H1 (cell line): ENCODE results near the gene CACNB1. TPM values are rescaled to one million over a fixed set of nuclear protein-coding genes. Genes with fewer than 3 reads are reported as not detected.

Source experiments
- CTCF ChIA-PET: fragments of 300-600 bp; sonication (Branson Sonifier 250); formaldehyde crosslinking; loops from one replicate; lab custom pipeline; 2021; ENCODE audit not compliant: partially characterized antibody; lab: Charles Lee
- POLR2A ChIA-PET: fragments of 300-600 bp; sonication (Branson Sonifier 250); formaldehyde crosslinking; loops from one replicate; lab custom pipeline; 2021; ENCODE audit warnings: inconsistent platforms; ENCODE audit not compliant: partially characterized antibody; lab: Charles Lee
- DNase-seq, 2 experiments: peaks; one replicate each; pipeline versions ENCODE4 v3.0.0 to v3.0.0-alpha.2; 2010 to 2022; ENCODE audit warnings: low spot score in 2 of 2, low read depth in 1 of 2, mixed read lengths in 1 of 2
- FAIRE-seq: peaks from 2 replicates; lab custom pipeline; 2011; peaks lifted over from hg19 to GRCh38; lab: Jason Lieb, UNC
- H2AFZ ChIP-seq: 2 replicates; pipeline ENCODE4 v1.8.1; 2012; ENCODE audit warnings: low read length, inconsistent platforms
- H2AK5ac ChIP-seq: 2 replicates; pipeline ENCODE4 v1.6.1; 2013; ENCODE audit warnings: low read depth, low read length
- H2BK120ac ChIP-seq: replicated peaks from 2 replicates; pipeline ENCODE3; 2013; ENCODE audit warnings: low read depth, low read length, inconsistent platforms
- H2BK12ac ChIP-seq: 2 replicates; pipeline ENCODE4 v1.6.1; 2013; ENCODE audit warnings: low read depth, low read length
- H2BK15ac ChIP-seq: 2 replicates; pipeline ENCODE4 v1.6.1; 2013; ENCODE audit warnings: low read length
- H2BK20ac ChIP-seq: 2 replicates; pipeline ENCODE4 v1.6.1; 2013; ENCODE audit warnings: low read length
- H2BK5ac ChIP-seq: 2 replicates; pipeline ENCODE4 v1.6.1; 2013; ENCODE audit warnings: low read depth, low read length
- H3K14ac ChIP-seq: 2 replicates; pipeline ENCODE4 v1.6.1; 2013; ENCODE audit warnings: inconsistent platforms; ENCODE audit not compliant: insufficient read length
- H3K18ac ChIP-seq: 2 replicates; pipeline ENCODE4 v1.6.1; 2013; ENCODE audit warnings: low read length; ENCODE audit errors: extremely low read depth
- H3K23ac ChIP-seq: 2 replicates; pipeline ENCODE4 v1.6.1; 2013; ENCODE audit warnings: inconsistent platforms; ENCODE audit not compliant: insufficient read length
- H3K23me2 ChIP-seq: 2 replicates; pipeline ENCODE4 v1.6.1; 2013; ENCODE audit warnings: low read depth, low read length
- H3K27ac ChIP-seq: 2 replicates; pipeline ENCODE4 v1.6.1; 2011; ENCODE audit warnings: low read depth, low read length, inconsistent platforms
- H3K27me3 ChIP-seq, 4 experiments: replicated peaks in 1 of 4; 1 replicate in 1 of 4; 2 replicates in 3 of 4; pipeline versions ENCODE4 v1.6.1 to v1.8.1; 2011 to 2013; ENCODE audit warnings: low read length in 3 of 4, mild to moderate bottlenecking in 3 of 4, inconsistent platforms in 2 of 4, mixed read lengths in 2 of 4, moderate library complexity in 1 of 4; ENCODE audit not compliant: control insufficient read depth in 3 of 4, insufficient read depth in 3 of 4; ENCODE audit errors: extremely low read depth in 1 of 4
- H3K36me3 ChIP-seq, 4 experiments: 2 replicates each; pipeline versions ENCODE4 v1.6.1 to v1.8.1; 2011 to 2013; ENCODE audit warnings: mild to moderate bottlenecking in 4 of 4, low read length in 3 of 4, moderate library complexity in 2 of 4, control low read depth in 1 of 4, inconsistent platforms in 1 of 4; ENCODE audit not compliant: insufficient read depth in 4 of 4, control insufficient read depth in 2 of 4
- H3K4ac ChIP-seq: replicated peaks from 2 replicates; pipeline ENCODE3; 2013; ENCODE audit warnings: low read length, low read depth, mixed read lengths, inconsistent platforms; ENCODE audit not compliant: insufficient read length
- H3K4me1 ChIP-seq, 4 experiments: replicated peaks in 1 of 4; 1 replicate in 1 of 4; 2 replicates in 3 of 4; pipeline versions ENCODE4 v1.6.1 to v1.8.1; 2011 to 2013; ENCODE audit warnings: low read length in 3 of 4, inconsistent platforms in 2 of 4, mixed read lengths in 1 of 4; ENCODE audit not compliant: insufficient read depth in 4 of 4, control insufficient read depth in 3 of 4
- H3K4me2 ChIP-seq, 2 experiments: 2 replicates each; pipeline versions ENCODE4 v1.6.1 to v1.8.1; 2011 to 2013; ENCODE audit warnings: low read depth in 2 of 2, low read length in 2 of 2, control low read depth in 1 of 2, inconsistent platforms in 1 of 2, mild to moderate bottlenecking in 1 of 2; ENCODE audit not compliant: insufficient read depth in 1 of 2
- H3K4me3 ChIP-seq, 4 experiments: fragments of 200-600, 300-600 bp in 1 of 4; sonication (generic), shearing (Covaris generic), sonication (Bioruptor Twin) in 1 of 4; 2 replicates each; pipeline versions ENCODE4 v1.5.1 to v1.8.1; 2011 to 2016; ENCODE audit warnings: low read length in 4 of 4, low read depth in 3 of 4, control low read depth in 2 of 4, inconsistent platforms in 2 of 4, mild to moderate bottlenecking in 2 of 4, mixed read lengths in 1 of 4, moderate library complexity in 1 of 4; ENCODE audit not compliant: insufficient read depth in 2 of 4; ENCODE audit errors: extremely low read depth in 1 of 4
- H3K56ac ChIP-seq: replicated peaks from 2 replicates; pipeline ENCODE3; 2013; ENCODE audit warnings: low read depth, mild to moderate bottlenecking, mixed read lengths, low read length, inconsistent platforms; ENCODE audit not compliant: insufficient read length
- H3K79me1 ChIP-seq: 2 replicates; pipeline ENCODE4 v1.6.1; 2013; ENCODE audit warnings: low read depth, low read length, control low read depth
- H3K79me2 ChIP-seq, 2 experiments: 2 replicates each; pipeline versions ENCODE4 v1.6.1 to v1.8.1; 2012 to 2013; ENCODE audit warnings: low read length in 2 of 2, mild to moderate bottlenecking in 2 of 2, inconsistent platforms in 1 of 2; ENCODE audit not compliant: insufficient read depth in 2 of 2, control insufficient read depth in 1 of 2
- H3K9ac ChIP-seq, 4 experiments: replicated peaks in 1 of 4; 1 replicate in 1 of 4; 2 replicates in 3 of 4; pipeline versions ENCODE4 v1.6.1 to v1.8.1; 2011 to 2013; ENCODE audit warnings: low read depth in 3 of 4, low read length in 3 of 4, control low read depth in 2 of 4, mild to moderate bottlenecking in 2 of 4, moderate library complexity in 2 of 4, inconsistent platforms in 1 of 4; ENCODE audit errors: extremely low read depth in 1 of 4
- H3K9me3 ChIP-seq, 2 experiments: 2 replicates each; pipeline versions ENCODE4 v1.6.1 to v1.8.1; 2012 to 2013; ENCODE audit warnings: mild to moderate bottlenecking in 2 of 2, moderate library complexity in 2 of 2, control low read depth in 1 of 2, inconsistent platforms in 1 of 2, low read depth in 1 of 2, low read length in 1 of 2, mixed read lengths in 1 of 2; ENCODE audit not compliant: insufficient read depth in 2 of 2
- H4K20me1 ChIP-seq, 2 experiments: replicated peaks in 1 of 2; 2 replicates each; pipeline versions ENCODE3 to v1.8.1; 2011 to 2013; ENCODE audit warnings: inconsistent platforms in 2 of 2, low read length in 2 of 2, mild to moderate bottlenecking in 1 of 2; ENCODE audit not compliant: insufficient read depth in 2 of 2, control insufficient read depth in 1 of 2
- H4K5ac ChIP-seq: 2 replicates; pipeline ENCODE4 v1.6.1; 2013; ENCODE audit warnings: low read length, low read depth, mixed read lengths, inconsistent platforms; ENCODE audit not compliant: insufficient read length
- H4K8ac ChIP-seq: 2 replicates; pipeline ENCODE4 v1.8.0; 2013; ENCODE audit warnings: mild to moderate bottlenecking, moderate library complexity, low read length, inconsistent platforms; ENCODE audit not compliant: insufficient read depth; ENCODE audit errors: extremely low read depth
- H4K91ac ChIP-seq: replicated peaks from 2 replicates; pipeline ENCODE3; 2013; ENCODE audit warnings: low read length, mixed read lengths, inconsistent platforms; ENCODE audit not compliant: insufficient read length
- EZH2 ChIP-seq: fragments of 200-600 bp; sonication (generic); IDR thresholded peaks from 2 replicates; pipeline ENCODE4 v1.7.1; 2012; ENCODE audit warnings: low read depth, mild to moderate bottlenecking, moderate library complexity, low read length, inconsistent platforms; ENCODE audit not compliant: severe bottlenecking
- KDM5A ChIP-seq: fragments of 200-600 bp; IDR thresholded peaks from 2 replicates; pipeline ENCODE4 v1.7.1; 2012; ENCODE audit warnings: mild to moderate bottlenecking, low read length, inconsistent platforms, mixed read lengths
- NANOG ChIP-seq: IDR thresholded peaks from 2 replicates; pipeline ENCODE4 v1.6.1; 2011; ENCODE audit warnings: low read length, low read depth, mild to moderate bottlenecking, inconsistent platforms; ENCODE audit not compliant: insufficient read depth, poor library complexity, severe bottlenecking
- RXRA ChIP-seq: IDR thresholded peaks from 2 replicates; pipeline ENCODE4 v1.6.1; 2011; ENCODE audit warnings: low read depth, mild to moderate bottlenecking, low read length, moderate library complexity; ENCODE audit not compliant: insufficient read depth
- SIRT6 ChIP-seq: IDR thresholded peaks from one replicate; pipeline ENCODE4 v1.7.1; 2012; ENCODE audit warnings: low read length, inconsistent platforms
- WGBS, 2 experiments: shearing (Covaris generic) in 1 of 2; methylation state at CpG; one replicate each; pipeline versions ENCODE4 v1.1.6 to v1.1.7; 2013 to 2015; ENCODE audit warnings: low lambda C conversion rate in 2 of 2, mixed read lengths in 2 of 2, inconsistent platforms in 1 of 2, low coverage in 1 of 2, missing lambda C conversion rate in 1 of 2; ENCODE audit not compliant: insufficient replicate concordance in 2 of 2, insufficient coverage in 1 of 2, insufficient read length in 1 of 2; ENCODE audit errors: extremely low coverage in 1 of 2, missing lambda C conversion rate in 1 of 2; 5-methylcytosine and 5-hydroxymethylcytosine counted together
- polyA plus RNA-seq, 7 experiments: library from polyadenylated mRNA; depleted of rRNA in 3 of 7; stranded (reverse) in 5 of 7; unstranded in 2 of 7; fragments of >200 nt in 5 of 7; fragments of 200-250 nt in 2 of 7; gene quantifications; 1 replicate in 5 of 7; 2 replicates in 1 of 7; 4 replicates in 1 of 7; pipeline versions ENCODE4 v1.2.1 to v1.2.3, GENCODE V29; 2011 to 2013; ENCODE audit warnings: missing spikeins in 2 of 7, mixed read lengths in 2 of 7
- total RNA-seq: library from RNA; stranded (reverse); fragmentation: NEBNext Ultra II Directional; extraction: Animal tissue kit (Norgen Biotek cat#: 25700); gene quantifications from 2 replicates; pipeline ENCODE4 v1.2.1, GENCODE V29; 2021
- TF ChIP-seq, protein P1 (sequence below): IDR thresholded peaks from 2 replicates; pipeline ENCODE4 v1.6.1; 2012; ENCODE audit warnings: inconsistent platforms

Gene CACNB1
- total and polyA plus RNA-seq, 2 of the 8 experiments (the other 6 are each of a cell fraction or from before 2014, with no cell fraction given): 7.2 to 17.8 TPM

DNA sequence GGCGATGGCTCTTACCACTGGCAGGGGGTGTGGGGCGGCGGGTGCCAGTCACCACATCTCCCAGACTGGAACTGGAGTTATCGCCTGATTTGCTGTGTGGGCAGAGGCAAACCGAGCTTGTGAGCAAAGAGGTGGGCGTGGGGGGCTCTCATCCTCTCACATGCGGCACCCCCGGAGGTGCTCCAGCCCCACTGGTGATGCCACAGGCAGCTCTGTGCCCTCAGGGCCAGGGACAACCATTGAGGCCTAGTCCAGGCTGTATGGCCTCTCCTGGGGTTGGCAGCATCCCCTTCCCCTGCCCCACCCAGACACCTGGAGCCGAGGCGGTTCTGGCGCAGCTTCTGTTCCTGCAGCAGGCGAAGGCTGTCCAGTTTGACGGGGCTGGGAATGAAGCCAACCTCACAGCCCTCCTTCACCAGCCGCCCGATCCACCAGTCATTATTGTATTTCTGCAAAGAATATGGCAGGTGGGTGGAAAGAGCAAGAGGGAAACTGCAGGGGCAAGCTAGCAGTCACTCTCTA lies 10.9 kb downstream of the CACNB1 start:
- Histone ChIP-seq H3K79me1 (peaks cover 2% of the 10 kb centered on the region; the same call in 1 of the 2 replicates), H3K79me2 (no peaks in the 10 kb centered on the region), H3K23ac (no peak overlapping the region), H4K5ac (no peak overlapping the region), H3K56ac (no peak overlapping the region), H4K20me1 (peaks cover 0 to 18% of the 10 kb centered on the region in 2 experiments), H2BK20ac (no peak overlapping the region), H3K9ac (no peak overlapping the region), H4K91ac (no peak overlapping the region), H2BK15ac (no peak overlapping the region), H2BK12ac (no peak overlapping the region), H3K4ac (no peak overlapping the region), H3K27ac (no peak overlapping the region), H2AK5ac (no peak overlapping the region), H3K27me3 (no peaks in the 10 kb centered on the region), H3K18ac (no peak overlapping the region), H2AFZ (no peak overlapping the region), H3K4me1 (no peaks in the 10 kb centered on the region), H2BK120ac (no peak overlapping the region), H3K4me2 (no peak overlapping the region), H3K9me3 (no peaks in the 10 kb centered on the region), H2BK5ac (no peak overlapping the region), H3K23me2 (no peaks in the 10 kb centered on the region), H3K36me3 (peaks cover 28 to 73% (median 45%) of the 10 kb centered on the region in 4 experiments), H3K4me3 (no peak overlapping the region), H3K14ac (no peak overlapping the region), H4K8ac (no peak overlapping the region; the same call in 1 of the 2 replicates)
- 92% methylated on average over 12 of the region's 15 CpGs; no CpG with 5 or more reads in 1 of the 2 experiments for WGBS, 2 experiments
- CTCF ChIA-PET: interaction anchor here (0.5 to 2.0 kb wide), 5 partner anchors 8 to 188 kb away, joined by 3 to 9 read pairs (median 4); no protein-coding TSS in a partner anchor
- POLR2A ChIA-PET: interaction anchor here (0.9 to 2.2 kb wide), 6 partner anchors 9 to 19 kb away, joined by 3 to 5 read pairs (median 4); partner anchors contain the start of gene CACNB1
- FAIRE-seq (no peak), DNase-seq (no peak)
- TF ChIP-seq, protein P1, sequence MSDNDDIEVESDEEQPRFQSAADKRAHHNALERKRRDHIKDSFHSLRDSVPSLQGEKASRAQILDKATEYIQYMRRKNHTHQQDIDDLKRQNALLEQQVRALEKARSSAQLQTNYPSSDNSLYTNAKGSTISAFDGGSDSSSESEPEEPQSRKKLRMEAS: no peak
- TF ChIP-seq KDM5A (no peak), RXRA (no peak), NANOG (no peak), SIRT6 (no peak), EZH2 (no peak)
